ENCODE data around the gene TUBGCP6.
"Not testable (repeated sequence)": the region's sequence is repeated elsewhere in the genome, so short reads cannot be mapped to it uniquely, and the experiment has no call there.

Gene TUBGCP6

GRCh38 chr22:50207383-50208140 lies 37.3 kb downstream of the TUBGCP6 start:
- DNase-seq, result no peak

GRCh38 chr22:50206599-50206998 lies 38.2 kb downstream of the TUBGCP6 start:
- DNase-seq, result no peak

- no peak for DNase-seq
Measured at GRCh38 chr22:50205781-50206569, 38.8 kb downstream of the TUBGCP6 start.

GRCh38 chr22:50204998-50205397 lies 39.8 kb downstream of the TUBGCP6 start:
- DNase-seq, result not testable (repeated sequence)

GRCh38 chr22:50204571-50204970 lies 40.3 kb downstream of the TUBGCP6 start:
- no peak for DNase-seq

GRCh38 chr22:50203288-50203687 lies 41.5 kb downstream of the TUBGCP6 start:
- no peak for DNase-seq

- no peak for DNase-seq
Measured at GRCh38 chr22:50202130-50202666, 42.6 kb downstream of the TUBGCP6 start.

- DNase-seq, result no peak
Measured at GRCh38 chr22:50201191-50202129, 43.4 kb downstream of the TUBGCP6 start.

GRCh38 chr22:50200461-50201190 lies 44.2 kb downstream of the TUBGCP6 start, which contains the start of gene SELENOO:
TSS of gene SELENOO (plus strand) at chr22:50201011. CDS start at chr22:50201037, 26 bp downstream.
- peak; percentile 97 for DNase-seq

- DNase-seq, result peak; percentile 23
Measured at GRCh38 chr22:50199829-50200460, 44.9 kb downstream of the TUBGCP6 start.

GRCh38 chr22:50199251-50199721 lies 45.5 kb downstream of the TUBGCP6 start:
- DNase-seq, result no peak

- DNase-seq, result no peak
Measured at GRCh38 chr22:50198624-50199017, 46.2 kb downstream of the TUBGCP6 start.

- no peak for DNase-seq
Measured at GRCh38 chr22:50197856-50198623, 46.8 kb downstream of the TUBGCP6 start.

- no peak for DNase-seq
Measured at GRCh38 chr22:50197000-50197800, 47.6 kb downstream of the TUBGCP6 start.

GRCh38 chr22:50196256-50196655 lies 48.6 kb downstream of the TUBGCP6 start:
- no peak for DNase-seq

- DNase-seq, result no peak
Measured at GRCh38 chr22:50194037-50194805, 50.6 kb downstream of the TUBGCP6 start.

- DNase-seq, result no peak
Measured at GRCh38 chr22:50193621-50194020, 51.2 kb downstream of the TUBGCP6 start.

- peak; percentile 82 for DNase-seq
Measured at GRCh38 chr22:50192436-50193204, 52.2 kb downstream of the TUBGCP6 start.

Data from CD4-positive, alpha-beta T cell treated with Interleukin-6 for 4 hours (primary cell).